ENCODE data around the gene DUSP19.
"Not testable (repeated sequence)": the region's sequence is repeated elsewhere in the genome, so short reads cannot be mapped to it uniquely, and the experiment has no call there.

The DUSP19 gene, protein sequence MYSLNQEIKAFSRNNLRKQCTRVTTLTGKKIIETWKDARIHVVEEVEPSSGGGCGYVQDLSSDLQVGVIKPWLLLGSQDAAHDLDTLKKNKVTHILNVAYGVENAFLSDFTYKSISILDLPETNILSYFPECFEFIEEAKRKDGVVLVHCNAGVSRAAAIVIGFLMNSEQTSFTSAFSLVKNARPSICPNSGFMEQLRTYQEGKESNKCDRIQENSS

DNA sequence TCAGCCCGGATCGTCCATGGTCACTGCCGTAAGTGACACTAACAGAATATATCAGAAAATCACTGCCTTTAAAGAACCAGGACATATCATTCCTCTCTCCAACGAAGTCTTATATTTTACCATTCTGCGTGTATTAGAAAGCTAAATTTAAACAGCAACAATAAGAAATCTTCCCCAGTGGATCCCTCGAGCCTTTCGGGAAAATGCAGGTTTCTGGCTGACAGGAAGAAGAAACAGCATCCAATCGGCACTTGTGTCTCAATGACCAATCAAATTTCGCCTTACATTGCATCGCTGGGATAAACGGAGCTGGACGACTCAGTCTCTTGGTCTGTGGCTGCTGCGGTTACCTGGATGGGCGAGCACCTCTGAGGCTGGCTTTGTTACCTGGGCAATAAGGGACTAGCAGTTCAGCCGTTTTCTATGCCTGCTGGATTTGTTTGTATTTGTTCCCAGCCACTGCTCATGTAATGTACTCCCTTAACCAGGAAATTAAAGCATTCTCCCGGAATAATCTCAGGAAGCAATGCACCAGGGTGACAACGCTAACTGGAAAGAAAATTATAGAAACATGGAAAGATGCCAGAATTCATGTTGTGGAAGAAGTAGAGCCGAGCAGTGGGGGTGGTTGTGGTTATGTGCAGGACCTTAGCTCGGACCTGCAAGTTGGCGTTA, at the start of gene DUSP19:
TSS of gene DUSP19 (plus strand) at position 284 of the 675 bp plus-strand sequence. CDS start at position 471, 187 bp downstream.
- DNase-seq: peak; percentile 61

DNA sequence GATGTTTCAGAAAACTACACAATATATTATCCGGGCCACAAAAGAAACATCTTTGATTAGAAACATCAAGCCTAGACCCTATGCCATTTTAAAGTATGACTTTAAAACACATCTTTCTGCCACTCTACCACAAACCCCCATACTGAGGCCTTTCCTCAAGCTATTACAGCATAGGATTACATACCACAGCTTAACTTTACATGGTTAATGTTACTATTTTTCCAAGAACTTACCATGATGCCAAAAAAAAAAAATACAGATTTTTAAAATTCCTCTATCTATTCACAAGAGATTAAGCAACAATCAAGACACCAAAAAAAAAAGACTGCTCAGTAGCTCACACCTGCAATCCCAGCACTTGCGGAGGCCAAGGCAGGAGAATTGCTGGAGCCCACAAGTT, 49.3 kb upstream of the DUSP19 start:
- DNase-seq: no peak

DNA sequence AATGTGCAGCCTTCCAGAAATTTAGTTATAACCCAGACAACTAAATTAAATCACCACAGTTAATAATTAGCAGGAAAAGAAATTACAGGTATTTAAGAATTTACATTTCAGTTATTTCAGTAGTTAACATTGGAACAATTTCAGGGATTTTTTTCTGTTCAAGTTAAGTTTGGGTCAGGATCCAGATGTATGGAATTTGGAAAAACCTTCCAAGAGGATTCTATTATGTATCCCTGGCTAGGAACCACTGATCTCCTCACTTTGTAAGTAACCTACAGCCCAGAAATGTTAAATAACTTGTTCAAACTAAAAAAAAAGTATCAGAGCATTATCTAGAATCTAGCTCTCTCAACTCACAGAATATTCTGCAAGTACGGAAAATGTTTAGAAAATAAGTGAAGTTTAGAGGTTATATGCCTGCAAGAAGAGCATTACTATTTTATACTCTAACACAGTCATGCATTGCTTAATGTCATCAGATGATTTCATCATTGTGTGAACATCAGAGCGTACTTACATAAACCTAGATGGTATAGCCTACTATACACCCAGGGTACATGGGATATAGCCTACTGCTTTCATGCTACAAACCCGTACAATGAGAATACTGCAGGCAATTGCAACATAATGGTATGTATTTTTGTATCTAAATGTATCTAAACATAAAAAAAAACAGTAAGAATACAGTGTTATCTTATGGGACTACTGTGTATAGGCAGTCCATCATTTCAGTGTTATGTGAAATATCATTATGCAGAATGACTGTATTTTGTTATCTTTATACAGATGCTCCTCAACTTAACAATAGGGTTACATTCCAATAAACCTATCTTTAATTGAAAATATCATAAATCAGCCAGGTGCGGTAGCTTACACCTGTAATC, 46.4 kb upstream of the DUSP19 start:
- DNase-seq: no peak

DNA sequence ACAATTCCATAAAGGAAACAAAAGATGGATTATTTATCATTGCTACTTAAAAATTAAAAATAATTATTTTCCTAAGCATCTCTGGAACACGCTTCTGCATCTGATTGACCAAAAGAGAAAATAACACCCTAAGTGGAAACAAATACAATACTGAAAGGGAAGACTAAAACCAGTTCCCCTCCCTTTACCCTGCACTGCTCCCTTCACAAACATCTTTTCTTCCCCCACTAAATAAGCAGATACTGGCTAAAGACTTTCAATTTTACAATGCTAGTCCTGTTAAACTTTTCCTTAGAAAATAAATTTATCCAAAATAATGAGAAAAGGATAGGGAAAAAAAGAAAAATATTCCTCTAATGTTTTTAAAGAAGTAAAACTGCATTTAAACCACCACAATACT, 44.6 kb upstream of the DUSP19 start:
- DNase-seq: no peak

DNA sequence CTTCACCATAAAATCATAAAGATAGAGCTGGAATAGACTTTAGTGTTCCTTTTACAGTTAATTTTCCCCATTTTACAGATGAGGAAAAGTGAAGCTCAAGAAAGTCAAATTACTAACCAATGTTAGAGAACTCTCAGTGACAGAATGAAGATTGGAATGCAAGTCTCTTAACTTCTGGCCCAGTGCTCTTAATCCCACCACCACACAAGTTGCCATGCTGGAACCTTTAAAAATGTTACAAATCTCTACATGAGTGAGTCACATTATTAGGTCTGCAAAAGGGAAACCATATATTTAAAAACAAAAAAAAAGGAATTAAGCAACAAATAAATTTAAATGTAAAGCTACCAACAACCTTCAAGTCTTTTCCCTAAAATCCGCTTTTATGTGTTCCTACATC, 43.7 kb upstream of the DUSP19 start:
- DNase-seq: no peak

DNA sequence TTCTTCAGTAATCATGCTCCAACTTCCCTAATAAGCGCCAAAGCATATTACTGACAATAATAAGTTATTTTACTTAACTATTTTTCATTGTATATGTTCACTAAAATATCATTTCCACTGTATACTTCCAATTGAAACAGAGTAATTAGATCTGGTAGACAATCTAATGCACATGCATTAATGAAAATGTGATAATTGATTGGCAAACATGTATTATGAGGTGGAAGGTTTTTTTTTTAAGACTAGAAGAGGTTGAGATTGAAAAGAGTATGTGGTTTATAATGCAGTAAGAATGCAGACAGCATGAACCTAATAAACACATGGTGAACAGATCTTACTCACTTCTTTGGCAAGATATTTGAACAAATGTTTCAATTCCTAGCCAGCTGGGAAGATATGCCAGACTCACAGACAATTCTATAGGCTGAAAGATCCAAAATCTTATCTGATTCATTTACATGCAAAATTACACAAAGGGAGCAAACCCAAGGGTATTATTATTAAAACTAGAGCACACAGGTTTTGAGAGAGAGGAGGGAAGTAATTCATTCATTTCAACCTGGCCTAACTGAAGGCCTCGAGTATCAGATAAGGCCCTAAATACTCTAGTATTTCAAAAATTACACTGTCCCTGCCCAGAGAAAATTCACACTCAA, 43.1 kb upstream of the DUSP19 start:
- DNase-seq: no peak

DNA sequence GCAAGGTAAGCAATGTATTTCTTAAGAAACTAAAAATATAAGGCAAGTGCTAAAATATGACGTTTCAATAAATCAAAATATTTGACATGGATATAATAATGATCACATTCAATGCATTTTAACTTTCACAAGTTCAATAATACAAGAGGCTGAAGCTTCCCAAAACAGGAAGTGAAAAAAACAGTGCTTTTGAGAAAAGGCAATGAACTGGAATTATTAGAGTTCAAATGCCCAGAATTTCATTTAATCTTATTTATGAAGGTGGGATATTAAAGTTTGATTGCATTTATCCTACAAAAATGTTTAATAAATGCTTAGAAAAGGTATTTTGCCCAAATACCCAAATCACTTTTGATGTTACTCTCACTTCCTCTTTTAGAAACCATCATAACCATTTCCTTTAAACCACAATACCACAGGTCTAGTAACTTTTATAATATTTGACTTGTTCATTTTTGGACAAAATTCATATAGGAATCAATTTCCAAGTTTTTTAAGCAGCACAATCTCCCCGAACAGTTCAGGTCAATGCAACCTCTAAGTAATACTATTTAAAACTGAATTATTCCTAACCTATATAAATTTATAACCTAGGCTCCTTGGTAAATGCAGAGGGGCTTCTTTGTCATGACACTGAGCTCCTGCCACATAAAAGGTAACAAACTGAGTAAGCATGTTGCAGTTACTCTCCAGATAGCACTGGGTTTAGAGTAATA, 42.4 kb upstream of the DUSP19 start:
- DNase-seq: no peak

DNA sequence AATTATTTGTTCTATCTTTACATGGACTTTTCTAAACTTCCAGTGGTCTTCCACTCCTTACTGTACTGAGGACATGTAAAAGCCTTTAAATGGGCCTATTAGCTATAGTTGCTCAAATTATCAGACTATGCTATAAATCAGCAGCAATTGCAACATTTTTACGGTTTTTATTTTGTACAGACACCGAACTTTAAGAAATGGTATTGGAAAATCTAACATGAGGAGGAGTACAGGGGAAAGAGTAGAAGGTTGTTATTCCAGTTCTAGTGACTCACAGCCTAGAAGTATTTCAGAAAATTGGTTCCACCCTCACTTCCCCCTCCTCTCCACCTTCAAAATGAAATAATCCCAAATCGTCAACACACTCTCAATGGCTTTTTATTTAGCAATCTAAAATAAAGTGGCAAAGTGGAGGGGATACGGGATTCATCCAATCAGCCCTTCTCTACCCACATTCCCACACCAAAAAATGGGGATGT, 41.4 kb upstream of the DUSP19 start:
- DNase-seq: no peak

DNA sequence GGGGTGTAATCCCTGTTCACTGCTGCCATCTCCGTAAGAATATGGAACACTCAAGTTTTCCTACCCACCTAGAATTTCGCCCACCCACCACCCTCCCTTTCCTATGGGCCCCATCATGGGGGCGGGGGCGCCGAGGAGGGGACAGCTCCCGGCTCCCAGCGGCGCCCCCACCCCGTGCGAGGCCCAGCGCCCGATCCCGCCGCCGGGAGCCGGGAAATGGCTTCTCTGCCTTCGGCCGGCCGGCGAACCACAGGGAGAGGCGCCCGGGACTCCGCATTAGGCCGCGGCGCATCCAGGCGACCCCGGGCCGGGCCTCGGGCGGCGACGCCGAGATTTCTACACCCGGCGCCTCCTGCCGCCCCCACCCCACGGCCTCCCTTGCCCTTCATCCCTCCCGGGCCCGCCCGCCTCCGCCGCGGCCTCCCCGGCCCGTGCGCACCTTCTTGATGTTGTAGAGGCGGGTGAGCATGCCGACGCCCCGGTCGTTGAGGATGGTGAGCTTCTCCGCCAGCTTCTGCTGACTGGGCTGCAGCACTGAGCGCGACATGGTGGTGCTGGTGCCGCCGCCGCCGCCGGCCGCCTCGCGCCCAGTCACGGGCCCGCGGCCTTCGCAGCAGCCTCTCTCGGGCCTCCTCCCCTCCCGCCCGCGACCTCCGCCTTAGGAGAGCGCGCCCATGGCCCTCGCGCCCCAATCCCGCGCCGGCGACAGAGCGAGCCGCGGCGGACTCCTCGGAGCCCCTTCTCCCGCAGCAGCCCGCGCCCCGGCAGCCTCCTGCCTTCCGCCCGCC, 40.8 kb upstream of the DUSP19 start:
- no peak for DNase-seq

DNA sequence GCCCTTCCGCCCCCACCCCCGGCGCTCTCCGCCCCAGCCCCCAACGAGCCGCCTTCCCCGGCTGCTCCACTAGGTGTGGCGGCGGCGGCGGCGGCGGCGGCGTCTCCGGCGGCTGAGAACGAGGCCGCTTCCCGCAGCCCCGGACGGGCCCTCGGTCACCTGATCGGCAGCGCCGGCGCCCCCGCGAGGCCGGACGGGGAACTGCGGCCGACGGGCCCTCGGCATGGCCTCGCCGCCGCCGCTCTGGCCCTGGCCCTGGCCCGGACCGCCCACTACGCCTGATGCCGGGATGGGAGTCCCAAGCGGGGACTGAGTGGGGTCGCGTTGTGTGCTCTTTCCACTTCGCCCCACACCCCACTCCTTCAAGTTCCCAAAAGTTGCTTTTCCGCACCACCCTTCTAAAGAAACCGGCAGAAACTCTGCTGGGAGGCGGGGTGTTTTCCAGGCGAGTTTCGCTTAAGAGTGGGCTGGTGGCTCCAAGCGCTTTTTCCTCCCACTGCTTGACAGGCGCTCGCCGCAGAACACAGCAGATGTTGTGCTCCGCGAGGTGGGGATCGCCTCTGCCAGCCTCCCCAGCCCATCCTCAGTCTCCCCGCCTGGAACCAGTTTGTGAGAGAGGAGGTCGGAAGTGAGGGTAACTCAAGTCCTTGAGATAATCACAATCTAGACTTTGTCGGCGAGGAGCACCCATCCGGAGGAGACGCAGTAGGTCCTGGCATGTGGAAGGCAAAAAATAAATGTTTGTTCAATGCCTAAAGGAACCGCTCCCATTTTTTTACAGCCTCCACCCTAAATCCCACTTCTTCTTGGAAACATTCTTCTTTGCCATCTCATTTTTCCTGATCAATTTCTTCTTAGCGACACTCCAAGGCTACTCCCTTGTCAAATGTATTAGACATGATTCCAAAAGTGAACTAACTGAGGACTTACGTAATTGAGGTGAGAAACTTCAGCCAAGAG, 39.9 kb upstream of the DUSP19 start, which contains the start of gene NCKAP1:
TSS of gene NCKAP1 (minus strand) at position 117 of the 960 bp plus-strand sequence. CDS start 358 bp downstream, outside the sequence.
- DNase-seq: peak; percentile 74

DNA sequence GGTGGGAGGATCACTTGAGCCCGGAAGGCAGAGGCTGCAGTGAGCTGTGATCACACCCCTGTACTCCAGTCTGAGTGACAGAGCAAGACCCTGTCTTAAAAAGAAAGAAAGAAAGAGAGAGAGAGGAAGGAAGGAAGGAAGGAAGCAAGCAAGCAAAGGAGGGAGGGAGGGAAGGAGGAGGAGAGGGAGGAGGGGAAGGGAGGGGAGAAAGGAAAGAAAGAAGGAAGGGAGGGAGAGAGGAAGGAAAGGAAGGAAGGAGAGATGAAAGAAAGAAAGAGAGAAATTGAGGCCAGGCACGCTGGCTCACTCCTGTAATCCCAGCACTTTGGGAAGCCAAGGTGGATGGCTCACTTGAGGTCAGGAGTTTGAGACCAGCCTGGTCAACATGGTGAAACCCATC, 37.9 kb upstream of the DUSP19 start:
- DNase-seq: no peak

DNA sequence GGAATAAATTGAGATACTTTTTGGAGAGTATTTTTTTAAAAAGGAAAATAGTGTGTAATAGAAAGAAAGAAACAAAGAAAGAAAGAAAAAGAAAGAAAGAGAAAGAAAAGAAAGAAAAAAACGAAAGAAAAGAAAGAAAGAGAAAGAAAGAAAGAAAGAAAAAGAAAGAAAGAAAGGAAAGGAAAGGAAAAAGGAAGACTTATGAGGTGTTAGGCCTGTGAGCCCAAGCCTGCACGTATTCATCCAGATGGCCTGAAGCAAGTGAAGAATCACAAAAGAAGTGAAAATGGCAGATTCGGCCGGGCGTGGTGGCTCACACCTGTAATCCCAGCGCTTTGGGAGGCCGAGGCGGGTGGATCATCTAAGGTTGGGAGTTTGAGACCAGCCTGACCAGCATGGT, 35.0 kb upstream of the DUSP19 start:
- DNase-seq: not testable (repeated sequence)

DNA sequence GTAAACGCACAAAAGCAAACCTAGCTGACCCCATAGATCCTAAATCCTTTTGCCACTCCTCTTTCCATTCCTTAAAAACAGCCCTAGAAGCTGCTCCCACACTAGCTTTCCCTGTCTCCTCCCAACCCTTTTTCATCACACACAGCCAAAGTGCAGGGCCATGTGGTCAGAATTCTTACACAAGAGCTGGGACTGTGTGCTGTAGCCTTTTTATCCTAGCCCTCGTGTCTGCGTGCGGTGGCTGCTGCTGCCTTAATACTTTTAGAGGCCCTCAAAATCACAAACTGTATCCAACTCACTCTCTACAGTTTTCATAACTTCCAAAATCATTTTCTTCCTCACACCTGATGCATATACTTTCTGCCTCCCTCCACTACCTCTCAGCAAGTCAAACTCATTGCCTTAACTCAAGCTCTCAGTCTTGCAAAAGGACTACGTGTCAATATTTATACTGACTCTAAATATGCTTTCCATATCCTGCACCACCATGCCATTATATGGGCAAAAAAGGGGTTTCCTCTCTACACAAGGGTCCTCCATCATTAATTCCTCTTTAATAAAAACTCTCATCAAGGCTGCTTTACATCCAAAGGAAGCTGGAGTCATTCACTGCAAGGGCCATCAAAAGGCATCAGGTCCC, 30.9 kb upstream of the DUSP19 start:
- not testable (repeated sequence) for DNase-seq

DNA sequence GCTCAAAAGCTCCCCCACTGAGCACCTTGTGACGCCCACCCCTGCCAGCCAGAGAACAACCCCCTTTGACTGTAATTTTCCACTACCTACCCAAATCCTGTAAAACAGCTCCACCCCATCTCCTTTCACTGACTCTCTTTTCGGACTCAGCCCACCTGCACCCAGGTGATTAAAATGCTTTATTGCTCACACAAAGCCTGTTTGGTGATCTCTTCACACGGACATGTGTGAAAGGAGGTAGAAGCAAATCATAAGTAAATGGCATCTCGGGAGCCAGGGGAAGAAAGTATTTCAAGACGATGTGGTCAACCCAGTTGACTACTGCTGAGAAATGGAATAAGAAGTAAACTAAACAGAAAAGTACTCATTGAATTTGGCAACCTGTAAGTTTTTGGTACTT, 29.1 kb upstream of the DUSP19 start:
- no peak for DNase-seq

DNA sequence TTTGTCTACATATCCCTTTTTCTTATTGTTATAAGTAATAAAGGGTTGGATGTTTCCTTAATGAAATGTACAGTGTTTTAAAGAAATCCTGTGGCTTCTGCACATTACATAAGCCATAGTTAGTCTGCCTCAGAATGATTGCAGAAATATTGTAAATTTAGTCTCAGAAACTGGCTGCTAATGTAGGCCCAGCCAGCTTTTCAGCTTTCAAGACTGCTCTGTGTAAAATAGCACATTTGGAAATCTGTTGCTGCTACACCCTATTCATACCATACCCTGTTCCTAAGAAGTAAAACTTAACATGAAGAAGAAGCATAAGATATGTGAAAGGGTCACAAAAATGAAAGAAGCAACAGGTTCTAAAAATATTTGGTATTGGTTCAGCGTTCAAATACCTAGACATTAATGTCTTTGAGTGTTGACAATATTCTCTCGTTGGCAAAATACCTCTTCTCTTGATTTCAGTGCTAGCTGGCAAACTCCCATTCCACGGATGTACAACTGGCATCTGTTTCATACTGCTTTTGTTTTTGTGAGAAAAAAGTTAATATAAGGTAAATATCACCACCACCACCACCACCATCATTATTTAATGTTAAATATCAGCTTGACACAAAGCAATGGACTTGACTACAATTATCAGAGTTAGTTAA, 21.1 kb upstream of the DUSP19 start:
- no peak for DNase-seq

DNA sequence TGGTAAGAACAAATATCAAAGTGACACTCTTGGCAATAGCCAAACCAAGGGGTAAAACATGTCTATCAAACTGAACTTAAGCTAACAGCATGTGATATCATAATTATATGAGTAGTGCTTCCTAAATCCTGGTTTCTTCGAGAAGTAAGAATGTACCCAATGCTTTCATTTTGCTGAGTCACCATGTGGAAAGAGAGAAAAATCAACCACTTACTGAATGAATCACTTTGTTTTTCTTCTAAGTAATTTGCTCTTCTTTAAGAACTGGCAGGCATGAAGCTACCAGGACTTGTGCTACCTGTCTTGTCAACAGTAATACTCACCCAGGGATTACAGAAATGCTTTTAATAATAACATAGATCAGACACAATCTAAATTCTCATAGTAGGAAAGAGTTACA, 19.0 kb upstream of the DUSP19 start:
- no peak for DNase-seq

DNA sequence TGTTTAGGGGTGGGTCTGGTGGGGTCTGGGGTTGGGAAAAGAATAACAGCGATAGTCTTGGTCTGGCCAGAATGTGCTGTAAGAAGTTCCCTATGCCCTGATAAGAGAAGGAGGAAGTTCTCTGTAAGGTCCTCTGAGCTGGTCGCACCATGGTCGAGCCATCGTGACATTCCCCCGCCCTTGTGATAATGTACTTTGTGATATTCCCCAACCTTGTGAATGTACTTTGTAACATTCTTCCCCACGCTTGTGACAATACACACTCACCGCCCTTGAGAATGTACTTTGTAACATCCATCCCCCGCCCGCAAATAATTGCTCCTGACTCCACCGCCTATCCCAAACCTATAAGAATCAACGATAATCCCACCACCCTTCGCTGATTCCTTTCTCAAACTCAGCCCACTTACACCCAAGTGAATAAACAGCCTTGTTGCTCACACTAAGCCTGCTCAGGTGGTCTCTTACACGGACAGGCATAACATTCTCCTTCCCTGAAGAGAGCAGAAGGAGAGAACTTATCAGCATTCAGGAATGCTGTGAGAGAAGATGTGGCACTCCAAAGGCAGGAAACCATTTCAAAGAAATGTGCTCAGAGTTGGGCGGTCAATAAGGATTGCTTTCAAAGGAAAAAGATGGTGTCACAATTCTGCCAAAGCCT, 17.8 kb upstream of the DUSP19 start:
- DNase-seq: no peak

DNA sequence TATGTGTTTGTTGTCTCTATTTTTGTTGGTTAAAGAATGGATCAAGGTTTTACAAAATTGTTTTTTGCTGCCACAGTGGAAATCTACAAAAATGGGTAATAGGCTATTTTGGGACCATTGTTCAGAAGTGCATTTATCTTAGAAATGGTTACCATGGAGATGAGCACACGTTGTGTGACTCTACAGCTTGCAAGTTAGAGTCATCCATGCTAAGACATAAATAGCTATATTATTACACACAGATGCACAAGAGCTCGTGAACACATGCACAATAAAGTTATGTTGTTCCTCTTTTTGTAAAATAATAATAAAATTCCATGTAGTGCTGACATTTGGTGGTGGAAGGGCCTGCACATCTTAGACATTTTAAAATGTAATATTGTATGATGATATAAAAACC, 15.5 kb upstream of the DUSP19 start:
- DNase-seq: no peak

DNA sequence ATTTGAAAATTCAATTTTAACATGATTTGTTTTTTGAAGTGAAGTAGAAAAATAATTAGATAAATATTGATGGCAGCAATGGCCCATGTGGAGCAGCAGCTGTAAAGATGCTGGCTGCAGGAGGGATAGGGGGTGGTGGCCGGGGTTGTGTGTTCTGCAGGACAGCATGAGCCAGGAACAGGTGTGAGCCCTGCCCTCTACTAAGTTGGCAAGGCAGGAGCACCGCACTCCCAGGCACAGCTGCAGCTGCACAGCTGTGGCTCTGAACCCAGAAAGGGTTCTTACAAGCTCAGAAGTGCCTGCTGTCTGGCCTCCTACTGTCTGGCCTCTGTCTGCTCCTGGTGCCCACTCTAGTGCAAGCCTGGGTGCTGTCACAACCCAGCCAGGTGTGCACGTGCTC, 10.0 kb upstream of the DUSP19 start:
- DNase-seq: no peak

Measured in activated CD4-positive, alpha-beta T cell treated with anti-CD3 and anti-CD28 coated beads for 1 hour (primary cell).